VCaP (cell line): Measurements from ENCODE around the gene PCSK2.

Source experiments
- H3K27ac ChIP-seq: fragments of 450-650 bp; 2 replicates; pipeline ENCODE4 v1.5.1; 2017
- TF ChIP-seq, protein P1 (sequence below): fragments of 450-650 bp; conservative IDR thresholded peaks from 2 replicates; pipeline ENCODE4 v1.5.1; 2017; ENCODE audit warnings: mild to moderate bottlenecking, moderate library complexity

Gene PCSK2

DNA sequence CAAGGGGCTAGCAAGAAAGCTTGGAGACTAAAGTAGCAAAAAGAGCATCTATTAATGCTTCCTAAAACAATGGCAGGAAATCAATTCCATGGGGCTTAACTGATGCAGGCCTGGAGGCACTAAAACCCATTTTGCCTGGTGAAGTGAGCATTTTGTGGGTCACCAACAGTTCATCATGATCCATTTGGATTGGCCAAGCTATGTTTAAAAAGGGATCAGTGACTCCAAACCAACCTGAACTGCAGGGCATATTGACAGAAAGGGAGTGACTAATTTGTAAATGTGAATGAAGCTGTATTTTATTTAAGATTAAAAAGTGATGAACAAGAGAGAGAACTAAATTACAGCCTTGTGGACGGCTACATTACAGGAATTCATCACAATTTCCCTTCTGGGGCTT, 132.0 kb downstream of the PCSK2 start:
- TF ChIP-seq, protein P1, sequence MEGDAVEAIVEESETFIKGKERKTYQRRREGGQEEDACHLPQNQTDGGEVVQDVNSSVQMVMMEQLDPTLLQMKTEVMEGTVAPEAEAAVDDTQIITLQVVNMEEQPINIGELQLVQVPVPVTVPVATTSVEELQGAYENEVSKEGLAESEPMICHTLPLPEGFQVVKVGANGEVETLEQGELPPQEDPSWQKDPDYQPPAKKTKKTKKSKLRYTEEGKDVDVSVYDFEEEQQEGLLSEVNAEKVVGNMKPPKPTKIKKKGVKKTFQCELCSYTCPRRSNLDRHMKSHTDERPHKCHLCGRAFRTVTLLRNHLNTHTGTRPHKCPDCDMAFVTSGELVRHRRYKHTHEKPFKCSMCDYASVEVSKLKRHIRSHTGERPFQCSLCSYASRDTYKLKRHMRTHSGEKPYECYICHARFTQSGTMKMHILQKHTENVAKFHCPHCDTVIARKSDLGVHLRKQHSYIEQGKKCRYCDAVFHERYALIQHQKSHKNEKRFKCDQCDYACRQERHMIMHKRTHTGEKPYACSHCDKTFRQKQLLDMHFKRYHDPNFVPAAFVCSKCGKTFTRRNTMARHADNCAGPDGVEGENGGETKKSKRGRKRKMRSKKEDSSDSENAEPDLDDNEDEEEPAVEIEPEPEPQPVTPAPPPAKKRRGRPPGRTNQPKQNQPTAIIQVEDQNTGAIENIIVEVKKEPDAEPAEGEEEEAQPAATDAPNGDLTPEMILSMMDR, result no peak
- no peak overlapping the region for H3K27ac ChIP-seq

- TF ChIP-seq, protein P1, result no peak
- H3K27ac ChIP-seq, result no peak overlapping the region
Measured at GRCh38 chr20:17364681-17365080, 137.8 kb downstream of the PCSK2 start.

GRCh38 chr20:17365831-17366230, 139.0 kb downstream of the PCSK2 start:
- H3K27ac ChIP-seq, result no peak overlapping the region
- TF ChIP-seq, protein P1, result no peak

DNA sequence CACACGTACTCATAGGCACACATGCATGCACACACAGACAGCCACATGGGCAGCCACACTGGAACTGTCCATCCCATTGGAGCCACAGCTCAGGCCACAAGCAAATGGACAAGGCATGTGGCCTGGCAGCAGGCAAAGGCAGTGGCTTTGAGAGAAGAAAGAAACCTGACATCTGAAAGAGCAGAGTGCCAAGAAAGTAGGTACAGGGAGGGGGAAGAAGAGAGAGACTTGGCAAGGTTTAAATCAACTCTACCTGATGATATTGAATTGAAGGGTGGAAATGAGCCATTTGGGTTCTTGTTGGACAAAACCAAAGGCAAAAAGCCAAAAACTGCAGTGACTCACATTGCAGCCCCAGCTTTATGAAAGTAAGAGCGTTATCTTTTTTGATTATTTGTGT, 142.7 kb downstream of the PCSK2 start:
- TF ChIP-seq, protein P1, result no peak
- no peak overlapping the region for H3K27ac ChIP-seq

- TF ChIP-seq, protein P1, result no peak
- no peak overlapping the region for H3K27ac ChIP-seq
Measured at GRCh38 chr20:17372806-17373440, 146.1 kb downstream of the PCSK2 start.

DNA sequence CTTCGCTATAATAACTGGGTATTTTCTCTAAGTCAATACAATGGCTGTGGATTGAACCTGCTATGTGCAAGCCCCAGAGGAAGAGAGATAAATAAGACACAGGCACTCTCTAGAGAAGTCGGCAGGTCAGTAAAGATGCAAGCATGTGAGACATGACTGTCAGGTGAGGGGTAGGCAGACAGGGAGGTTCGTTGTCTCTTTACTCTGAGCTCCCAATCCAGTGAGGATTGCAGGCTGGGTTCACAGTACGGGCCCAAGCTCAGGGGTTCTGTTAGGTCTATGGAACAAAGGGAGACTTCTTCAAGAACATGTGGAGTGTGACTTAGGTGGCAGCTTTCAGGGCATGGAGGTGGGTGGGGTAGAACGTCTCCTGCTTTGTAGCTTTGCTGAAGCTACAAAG, 147.2 kb downstream of the PCSK2 start:
- TF ChIP-seq, protein P1, result no peak
- H3K27ac ChIP-seq, result no peak overlapping the region

GRCh38 chr20:17376031-17376430, 149.2 kb downstream of the PCSK2 start:
- TF ChIP-seq, protein P1, result no peak
- H3K27ac ChIP-seq, result no peak overlapping the region
